Caco-2 (cell line): ENCODE data around the gene LCN1. TPM values are rescaled to one million over a fixed set of nuclear protein-coding genes. Genes with fewer than 3 reads are reported as not detected.

ENCODE experiments used
- BruUV-seq: library from RNA; stranded (reverse); fragments of 400-500 nt; replicated peaks from 2 replicates; lab custom pipeline; 2021; lab: Mats Ljungman, UMichigan
- CTCF ChIA-PET: fragments of 300-600 bp; sonication (Branson Sonifier 250); formaldehyde crosslinking; loops from one replicate; lab custom pipeline; 2022; ENCODE audit warnings: antibody characterized with exemption; lab: Charles Lee
- POLR2A ChIA-PET: fragments of 300-600 bp; sonication (Branson Sonifier 250); formaldehyde crosslinking; loops from one replicate; lab custom pipeline; 2022; ENCODE audit warnings: antibody characterized with exemption; lab: Charles Lee
- DNase-seq, 2 experiments: peaks; one replicate each; pipeline versions ENCODE4 v3.0.0 to v3.0.0-alpha.2; 2020 to 2022
- H3K27me3 ChIP-seq: replicated peaks from 2 replicates; pipeline ENCODE4 v1.6.0; 2011; ENCODE audit warnings: low read length; ENCODE audit not compliant: control insufficient read depth, insufficient read depth
- H3K36me3 ChIP-seq: 2 replicates; pipeline ENCODE4 v1.5.1; 2011; ENCODE audit warnings: low read length; ENCODE audit not compliant: control insufficient read depth, insufficient read depth
- H3K4me1 ChIP-seq: fragments of 250-450 bp; sonication (Bioruptor Pico); 2 replicates; pipeline ENCODE4 v1.5.1; 2020; ENCODE audit warnings: mild to moderate bottlenecking
- H3K4me3 ChIP-seq: 2 replicates; pipeline ENCODE4 v1.5.1; 2011; ENCODE audit warnings: low read depth, mild to moderate bottlenecking, control low read depth, low read length
- H3K9me3 ChIP-seq: fragments of 250-450 bp; sonication (Bioruptor Pico); 2 replicates; pipeline ENCODE4 v1.5.1; 2020; ENCODE audit warnings: mild to moderate bottlenecking, moderate library complexity
- H3K27ac Mint-ChIP-seq: one replicate; pipeline ENCODE4 v1.8.0; 2022; ENCODE audit warnings: mixed read lengths; ENCODE audit not compliant: unreplicated experiment
- H3K27me3 Mint-ChIP-seq: one replicate; pipeline ENCODE4 v1.8.0; 2022; ENCODE audit warnings: mixed read lengths; ENCODE audit not compliant: insufficient read depth, unreplicated experiment
- H3K36me3 Mint-ChIP-seq: one replicate; pipeline ENCODE4 v1.8.0; 2022; ENCODE audit warnings: mild to moderate bottlenecking, mixed read lengths; ENCODE audit not compliant: insufficient read depth, unreplicated experiment
- H3K4me1 Mint-ChIP-seq: one replicate; pipeline ENCODE4 v1.8.0; 2022; ENCODE audit warnings: low read depth, mixed read lengths; ENCODE audit not compliant: unreplicated experiment
- H3K4me3 Mint-ChIP-seq: one replicate; pipeline ENCODE4 v1.8.0; 2022; ENCODE audit warnings: mild to moderate bottlenecking, moderate library complexity, mixed read lengths; ENCODE audit not compliant: unreplicated experiment
- H3K9me3 Mint-ChIP-seq: one replicate; pipeline ENCODE4 v1.8.0; 2022; ENCODE audit warnings: mixed read lengths; ENCODE audit not compliant: unreplicated experiment
- intact Hi-C: fragments of 100-400 bp; cut with micrococcal nuclease; formaldehyde crosslinking; loops from one replicate; pipeline ENCODE4 v1.10.0; 2022; ENCODE audit not compliant: unreplicated experiment
- total RNA-seq: library from RNA; stranded (reverse); gene quantifications from 2 replicates; pipeline ENCODE4 v1.2.3, GENCODE V29; 2022
- TF ChIP-seq, protein P1 (sequence below), 2 experiments: fragments of 200-600 bp in 1 of 2; IDR thresholded peaks; 1 replicate in 1 of 2; 2 replicates in 1 of 2; pipeline versions ENCODE4 v1.5.1 to v1.8.0; 2011 to 2022; ENCODE audit warnings: antibody characterized with exemption in 1 of 2, control low read depth in 1 of 2, inconsistent platforms in 1 of 2, low read depth in 1 of 2, low read length in 1 of 2, mild to moderate bottlenecking in 1 of 2, moderate library complexity in 1 of 2; ENCODE audit not compliant: insufficient read depth in 1 of 2, severe bottlenecking in 1 of 2, unreplicated experiment in 1 of 2

Gene LCN1
- total RNA-seq, 1 experiment from 2014 or later = not detected

DNA sequence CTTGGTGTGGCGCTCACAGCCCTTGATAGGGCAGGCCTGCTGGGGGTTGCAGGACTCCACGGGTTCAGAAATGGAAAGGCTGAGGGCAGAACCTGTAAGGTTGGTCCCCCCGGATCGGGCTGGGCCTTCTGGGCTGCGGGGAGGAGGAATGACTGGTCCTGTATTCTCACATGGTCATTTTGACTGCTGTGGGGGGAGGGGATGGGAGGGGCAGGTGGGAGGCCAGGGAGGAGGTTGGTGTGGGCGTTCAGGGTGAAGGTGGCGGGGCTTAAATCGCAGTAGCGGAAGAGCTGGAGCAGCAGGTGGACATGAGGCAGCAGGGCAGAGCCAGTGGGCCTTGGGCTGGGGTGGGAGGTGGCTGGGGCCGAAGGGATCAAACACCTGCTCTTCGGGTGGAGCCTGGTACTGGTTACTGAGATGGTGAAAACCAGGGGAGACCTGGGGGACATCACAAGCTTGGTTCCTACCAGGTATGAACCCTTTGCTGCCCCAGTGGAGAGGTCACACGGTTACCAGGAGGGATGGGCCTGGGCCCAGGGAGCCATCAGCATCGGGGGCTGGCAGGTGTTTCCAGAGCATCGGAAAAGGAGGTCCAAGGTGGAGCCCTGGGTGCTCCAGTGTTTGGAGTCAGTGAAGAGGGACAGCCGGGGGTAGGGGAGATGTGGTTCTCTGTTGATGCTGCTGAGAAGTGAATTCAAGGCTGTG, 18.9 kb upstream of the LCN1 start:
- Histone ChIP-seq H3K27me3 (no peaks in the 10 kb centered on the region), H3K9me3 (no peaks in the 10 kb centered on the region), H3K4me1 (peaks cover 12% of the 10 kb centered on the region; the same call in 1 of the 2 replicates), H3K36me3 (peaks cover 9% of the 10 kb centered on the region), H3K4me3 (no peak overlapping the region)
- Mint-ChIP-seq H3K36me3 (peaks cover 38% of the 10 kb centered on the region), H3K9me3 (no peaks in the 10 kb centered on the region), H3K27me3 (no peaks in the 10 kb centered on the region), H3K4me1 (no peaks in the 10 kb centered on the region), H3K4me3 (peak overlapping the region; percentile 75), H3K27ac (no peak overlapping the region)
- no TSS peak for BruUV-seq
- TF ChIP-seq, protein P1, sequence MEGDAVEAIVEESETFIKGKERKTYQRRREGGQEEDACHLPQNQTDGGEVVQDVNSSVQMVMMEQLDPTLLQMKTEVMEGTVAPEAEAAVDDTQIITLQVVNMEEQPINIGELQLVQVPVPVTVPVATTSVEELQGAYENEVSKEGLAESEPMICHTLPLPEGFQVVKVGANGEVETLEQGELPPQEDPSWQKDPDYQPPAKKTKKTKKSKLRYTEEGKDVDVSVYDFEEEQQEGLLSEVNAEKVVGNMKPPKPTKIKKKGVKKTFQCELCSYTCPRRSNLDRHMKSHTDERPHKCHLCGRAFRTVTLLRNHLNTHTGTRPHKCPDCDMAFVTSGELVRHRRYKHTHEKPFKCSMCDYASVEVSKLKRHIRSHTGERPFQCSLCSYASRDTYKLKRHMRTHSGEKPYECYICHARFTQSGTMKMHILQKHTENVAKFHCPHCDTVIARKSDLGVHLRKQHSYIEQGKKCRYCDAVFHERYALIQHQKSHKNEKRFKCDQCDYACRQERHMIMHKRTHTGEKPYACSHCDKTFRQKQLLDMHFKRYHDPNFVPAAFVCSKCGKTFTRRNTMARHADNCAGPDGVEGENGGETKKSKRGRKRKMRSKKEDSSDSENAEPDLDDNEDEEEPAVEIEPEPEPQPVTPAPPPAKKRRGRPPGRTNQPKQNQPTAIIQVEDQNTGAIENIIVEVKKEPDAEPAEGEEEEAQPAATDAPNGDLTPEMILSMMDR (IDR thresholded peaks at IDR 0.05; ENCODE audit: insufficient read depth in 1 of 2, low read depth in 1 of 2, low read length in 1 of 2, severe bottlenecking in 1 of 2, unreplicated experiment in 1 of 2) = no peak
- DNase-seq = no peak
- ChIA-PET CTCF (no interaction called here), POLR2A (no interaction called here)
- intact Hi-C loops = no loop called here

DNA sequence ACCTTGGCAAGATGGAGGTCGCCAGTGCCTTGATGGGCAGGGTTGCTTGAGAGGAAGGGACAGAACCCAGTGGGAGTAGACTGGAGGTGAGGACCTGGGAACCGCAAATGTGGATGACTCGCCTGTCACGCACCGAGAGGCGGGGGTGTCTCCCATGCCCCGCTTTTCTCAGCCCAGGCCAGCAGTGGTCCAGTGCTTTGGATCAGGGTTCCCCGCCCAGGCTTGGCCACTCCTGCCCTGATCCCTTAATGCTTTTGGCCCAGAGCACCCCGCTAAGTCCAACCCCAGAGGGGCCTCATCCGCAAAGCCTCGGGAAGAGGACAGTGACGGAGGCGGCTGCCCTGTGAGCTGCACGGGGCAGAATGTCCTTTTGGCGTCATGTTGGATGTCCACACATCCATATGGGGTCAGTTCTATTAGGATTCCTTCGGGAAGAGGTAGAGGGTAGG, 18.3 kb upstream of the LCN1 start:
- DNase-seq = no peak
- H3K36me3 Mint-ChIP-seq = peaks cover 38% of the 10 kb centered on the region
- Histone ChIP-seq H3K4me1 (peaks cover 12% of the 10 kb centered on the region; the same call in 1 of the 2 replicates), H3K9me3 (no peaks in the 10 kb centered on the region), H3K36me3 (peaks cover 9% of the 10 kb centered on the region), H3K27me3 (no peaks in the 10 kb centered on the region), H3K4me3 (no peak overlapping the region)
- CTCF ChIA-PET = no interaction called here
- no peaks in the 10 kb centered on the region for H3K9me3 Mint-ChIP-seq
- intact Hi-C loops = no loop called here
- H3K27me3 Mint-ChIP-seq = no peaks in the 10 kb centered on the region
- no peak overlapping the region for H3K27ac Mint-ChIP-seq
- H3K4me3 Mint-ChIP-seq = no peak overlapping the region
- H3K4me1 Mint-ChIP-seq = no peaks in the 10 kb centered on the region
- BruUV-seq = no TSS peak
- TF ChIP-seq, protein P1 (IDR thresholded peaks at IDR 0.05; ENCODE audit: insufficient read depth in 1 of 2, low read depth in 1 of 2, low read length in 1 of 2, severe bottlenecking in 1 of 2, unreplicated experiment in 1 of 2) = no peak
- POLR2A ChIA-PET = no interaction called here

- Histone ChIP-seq H3K9me3 (no peaks in the 10 kb centered on the region), H3K27me3 (no peaks in the 10 kb centered on the region), H3K4me1 (peaks cover 12% of the 10 kb centered on the region; the same call in 1 of the 2 replicates), H3K36me3 (peaks cover 9% of the 10 kb centered on the region), H3K4me3 (no peak overlapping the region)
- ChIA-PET POLR2A (no interaction called here), CTCF (interaction anchor here (1.0 to 1.4 kb wide), 3 partner anchors 13 to 235 kb away, joined by 3 to 6 read pairs (median 5); no protein-coding TSS in a partner anchor)
- Mint-ChIP-seq H3K27me3 (no peaks in the 10 kb centered on the region), H3K9me3 (no peaks in the 10 kb centered on the region), H3K4me3 (no peak overlapping the region), H3K27ac (no peak overlapping the region), H3K4me1 (no peaks in the 10 kb centered on the region), H3K36me3 (peaks cover 38% of the 10 kb centered on the region)
- TF ChIP-seq, protein P1 (IDR thresholded peaks at IDR 0.05; ENCODE audit: insufficient read depth in 1 of 2, low read depth in 1 of 2, low read length in 1 of 2, severe bottlenecking in 1 of 2, unreplicated experiment in 1 of 2) = no peak
- no TSS peak for BruUV-seq
- intact Hi-C loops = no loop called here
- no peak for DNase-seq
Observed at GRCh38 chr9:135503371-135504261, 17.6 kb upstream of the LCN1 start.
